Right lobe of liver (tissue), 4 donors: Measurements from ENCODE around the gene FSCB.

ENCODE experiments used
- CTCF ChIP-seq, 4 donors: fragments of 200-600 bp in 3 of 4; fragments of 450-650 bp in 1 of 4; IDR thresholded peaks; one replicate each; pipeline versions ENCODE4 v1.5.1 to v1.8.0; 2016 to 2022; ENCODE audit warnings: antibody characterized with exemption in 4 of 4, mild to moderate bottlenecking in 2 of 4
- POLR2A ChIP-seq: fragments of 450-650 bp; IDR thresholded peaks from one replicate; pipeline ENCODE4 v1.6.1; 2017; ENCODE audit warnings: antibody characterized with exemption, mild to moderate bottlenecking
- donor health status: DM: no; HTN: no; CAD: no.
- donor health status: DM: no; HTN: no; CAD: no.
- donor health status: DM: no; HTN: yes; CAD: no.

DNA sequence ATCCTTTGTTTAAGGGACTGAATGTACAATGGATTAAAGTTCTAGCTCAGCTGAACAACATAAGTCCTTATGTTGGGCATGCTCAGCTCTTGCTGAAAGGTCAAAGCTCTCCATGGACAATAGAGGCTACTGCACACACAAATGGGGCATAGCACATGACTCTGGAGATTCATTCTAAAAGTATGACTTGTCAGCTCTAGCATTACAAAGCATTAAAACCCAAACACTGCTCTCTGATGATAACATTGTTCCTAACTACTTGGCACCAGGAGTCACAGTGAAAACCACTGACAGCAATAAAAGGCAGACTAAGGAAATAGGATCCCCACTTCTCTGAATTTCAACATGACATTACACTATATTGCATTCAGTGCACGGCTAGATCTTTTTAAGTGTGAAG lies 21.9 kb upstream of the FSCB start:
- TF ChIP-seq CTCF (IDR thresholded peaks at IDR 0.05) (no peak), POLR2A (no peak)
